Upper lobe of right lung (tissue), 1 donor: ENCODE results near the gene LTA. TPM values are rescaled to one million over a fixed set of nuclear protein-coding genes. Genes with fewer than 3 reads are reported as not detected.

Experiments used
- ATAC-seq: fragments of 200-7000 bp; cut with Tn5 transposase; one replicate; pipeline ENCODE4 v1.9.1; 2020; ENCODE audit warnings: mild to moderate bottlenecking, moderate library complexity
- DNase-seq: peaks from one replicate; pipeline ENCODE4 v3.0.0-alpha.2; 2020
- H3K27ac ChIP-seq: fragments of 200-600 bp; one replicate; pipeline ENCODE4 v1.8.0; 2022
- H3K27me3 ChIP-seq: fragments of 200-600 bp; one replicate; pipeline ENCODE4 v1.8.0; 2022; ENCODE audit warnings: mild to moderate bottlenecking
- H3K36me3 ChIP-seq: fragments of 200-600 bp; one replicate; pipeline ENCODE4 v1.8.0; 2022
- H3K4me1 ChIP-seq: fragments of 200-600 bp; one replicate; pipeline ENCODE4 v1.8.0; 2022
- H3K4me3 ChIP-seq: fragments of 200-600 bp; one replicate; pipeline ENCODE4 v1.8.0; 2022; ENCODE audit warnings: mild to moderate bottlenecking
- H3K9me3 ChIP-seq: fragments of 200-600 bp; one replicate; pipeline ENCODE4 v1.8.0; 2022
- intact Hi-C: fragments of 100-400 bp; cut with DNase I; formaldehyde crosslinking; loops from one replicate; pipeline ENCODE4 v1.11.0; 2022
- long read RNA-seq: library from polyadenylated mRNA; unstranded; transcript quantifications from one replicate; pipeline ENCODE4 v2.0.0, GENCODE V29; 2021
- total RNA-seq: library from RNA; stranded (reverse); fragmentation: NEBNext Ultra II Directional; extraction: Animal tissue kit (Norgen Biotek cat#: 25700); gene quantifications from one replicate; pipeline ENCODE4 v1.2.1, GENCODE V29; 2021
- TF ChIP-seq, protein P1 (sequence below): fragments of 200-600 bp; IDR thresholded peaks from one replicate; pipeline ENCODE4 v1.8.0; 2022; ENCODE audit warnings: antibody characterized with exemption
- donor health status: DM: no; HTN: yes; CAD: no; lungs with severe emphysema.

Gene LTA
- 0.46 TPM for total RNA-seq
- long read RNA-seq = 0 reads

GRCh38 chr6:31572041-31572911, at the start of gene LTA:
TSS of gene LTA (plus strand) at chr6:31572289. CDS start at chr6:31572743, 454 bp downstream.
- peaks cover 4% of the 10 kb centered on the region for H3K4me1 ChIP-seq
- peak within 1 kb of the TSS; percentile 26 for H3K4me3 ChIP-seq
- intact Hi-C loops = no loop called here
- DNase-seq (no peak), ATAC-seq (no peak)
- H3K36me3 ChIP-seq = no peaks in the 10 kb centered on the region
- TF ChIP-seq, protein P1, sequence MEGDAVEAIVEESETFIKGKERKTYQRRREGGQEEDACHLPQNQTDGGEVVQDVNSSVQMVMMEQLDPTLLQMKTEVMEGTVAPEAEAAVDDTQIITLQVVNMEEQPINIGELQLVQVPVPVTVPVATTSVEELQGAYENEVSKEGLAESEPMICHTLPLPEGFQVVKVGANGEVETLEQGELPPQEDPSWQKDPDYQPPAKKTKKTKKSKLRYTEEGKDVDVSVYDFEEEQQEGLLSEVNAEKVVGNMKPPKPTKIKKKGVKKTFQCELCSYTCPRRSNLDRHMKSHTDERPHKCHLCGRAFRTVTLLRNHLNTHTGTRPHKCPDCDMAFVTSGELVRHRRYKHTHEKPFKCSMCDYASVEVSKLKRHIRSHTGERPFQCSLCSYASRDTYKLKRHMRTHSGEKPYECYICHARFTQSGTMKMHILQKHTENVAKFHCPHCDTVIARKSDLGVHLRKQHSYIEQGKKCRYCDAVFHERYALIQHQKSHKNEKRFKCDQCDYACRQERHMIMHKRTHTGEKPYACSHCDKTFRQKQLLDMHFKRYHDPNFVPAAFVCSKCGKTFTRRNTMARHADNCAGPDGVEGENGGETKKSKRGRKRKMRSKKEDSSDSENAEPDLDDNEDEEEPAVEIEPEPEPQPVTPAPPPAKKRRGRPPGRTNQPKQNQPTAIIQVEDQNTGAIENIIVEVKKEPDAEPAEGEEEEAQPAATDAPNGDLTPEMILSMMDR = no peak
- no peaks in the 10 kb centered on the region for H3K9me3 ChIP-seq
- H3K27me3 ChIP-seq = no peaks in the 10 kb centered on the region
- no peak within 1 kb of the TSS for H3K27ac ChIP-seq

- H3K27me3 ChIP-seq = no peaks in the 10 kb centered on the region
- no peak for DNase-seq
- H3K36me3 ChIP-seq = peaks cover 12% of the 10 kb centered on the region
- no peak for ATAC-seq
- no peak overlapping the region for H3K4me3 ChIP-seq
- intact Hi-C loops = no loop called here
- H3K27ac ChIP-seq = no peak overlapping the region
- no peaks in the 10 kb centered on the region for H3K9me3 ChIP-seq
- H3K4me1 ChIP-seq = peaks cover 7% of the 10 kb centered on the region
- TF ChIP-seq, protein P1 = no peak
Observed at GRCh38 chr6:31525553-31525931, 46.5 kb upstream of the LTA start.

GRCh38 chr6:31525932-31526591, 46.0 kb upstream of the LTA start:
- no peaks in the 10 kb centered on the region for H3K27me3 ChIP-seq
- TF ChIP-seq, protein P1 = no peak
- intact Hi-C loops = no loop called here
- H3K9me3 ChIP-seq = no peaks in the 10 kb centered on the region
- H3K4me3 ChIP-seq = no peak overlapping the region
- ATAC-seq (peak; percentile 37), DNase-seq (no peak)
- peaks cover 17% of the 10 kb centered on the region for H3K36me3 ChIP-seq
- H3K4me1 ChIP-seq = peaks cover 7% of the 10 kb centered on the region
- H3K27ac ChIP-seq = peak overlapping the region; percentile 17

DNA sequence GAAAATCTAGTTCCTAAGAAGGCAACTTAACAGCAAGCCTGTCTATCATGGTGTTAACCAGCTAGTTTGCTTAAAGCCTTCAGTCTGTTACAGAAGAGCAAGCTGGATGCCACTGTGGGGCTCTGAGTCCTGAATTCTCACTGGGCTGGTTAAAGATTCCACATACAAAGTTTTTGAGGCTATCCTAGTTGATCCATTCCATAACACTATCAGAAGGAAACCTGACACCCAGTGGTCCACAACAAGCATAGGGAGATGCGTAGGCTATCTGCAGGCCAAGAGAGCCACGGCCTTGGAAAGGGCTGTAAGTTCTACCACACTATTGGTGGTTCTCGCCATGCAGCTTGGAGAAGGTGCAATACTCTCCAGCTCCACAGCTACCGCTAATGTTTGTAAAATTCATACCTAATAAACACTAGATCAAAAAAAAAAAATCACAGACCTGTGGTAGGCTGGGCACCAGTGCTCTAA, 43.7 kb upstream of the LTA start:
- Histone ChIP-seq H3K27me3 (no peaks in the 10 kb centered on the region), H3K36me3 (peaks cover 40% of the 10 kb centered on the region), H3K27ac (no peak overlapping the region), H3K4me1 (peaks cover 7% of the 10 kb centered on the region), H3K4me3 (no peak overlapping the region), H3K9me3 (no peaks in the 10 kb centered on the region)
- intact Hi-C loops = no loop called here
- no peak for ATAC-seq
- TF ChIP-seq, protein P1 = no peak
- DNase-seq = no peak

DNA sequence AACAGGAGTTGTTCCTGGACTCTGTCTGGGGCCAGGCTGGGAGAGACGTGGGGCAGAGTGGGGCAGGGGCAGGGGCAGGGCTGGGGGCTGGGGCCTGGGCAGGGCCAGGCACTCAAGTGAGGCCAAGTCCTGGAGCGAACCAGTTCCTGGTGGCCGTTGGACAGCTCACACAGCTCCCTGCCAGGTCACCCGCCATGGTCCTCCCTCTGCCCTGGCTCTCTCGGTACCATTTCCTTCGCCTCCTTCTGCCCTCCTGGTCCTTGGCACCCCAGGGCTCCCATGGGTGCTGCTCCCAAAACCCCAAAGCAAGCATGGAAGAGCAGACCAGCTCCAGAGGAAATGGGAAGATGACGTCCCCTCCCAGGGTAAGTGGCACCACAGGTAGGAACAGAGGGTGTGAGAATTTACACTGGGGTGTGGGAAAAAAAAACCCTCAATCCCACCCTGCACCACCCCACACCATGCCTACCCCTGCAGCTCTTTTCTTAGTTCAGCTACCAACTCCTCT, 43.2 kb upstream of the LTA start, which contains the start of gene MCCD1:
TSS of gene MCCD1 (plus strand) at position 142 of the 508 bp plus-strand sequence. CDS start at position 195, 53 bp downstream.
- intact Hi-C loops = no loop called here
- Histone ChIP-seq H3K27ac (no peak within 1 kb of the TSS), H3K27me3 (no peaks in the 10 kb centered on the region), H3K36me3 (peaks cover 46% of the 10 kb centered on the region), H3K4me1 (peaks cover 7% of the 10 kb centered on the region), H3K4me3 (no peak within 1 kb of the TSS), H3K9me3 (no peaks in the 10 kb centered on the region)
- DNase-seq (no peak), ATAC-seq (peak; percentile 38)
- TF ChIP-seq, protein P1 = no peak
